Stimulated activated CD8-positive, alpha-beta memory T cell treated with anti-CD3 and anti-CD28 coated beads, Interleukin-15, amount 100 ng/mL, for 24 hours (primary cell): ENCODE data around the gene COMMD7.
A peak's percentile ranks its signal among the peaks of the same experiment; 100 is the strongest.

Experiments
- DNase-seq: peaks from one replicate; pipeline ENCODE4 v3.0.0-alpha.2; 2020; ENCODE audit warnings: low read depth

Gene COMMD7

GRCh38 chr20:32743237-32744112 lies at the start of gene COMMD7:
TSS of gene COMMD7 (minus strand) at chr20:32743467. CDS start at chr20:32743391, 76 bp downstream.
- DNase-seq: no peak

- DNase-seq: no peak
These were observed 49.6 kb upstream of the COMMD7 start for GRCh38 chr20:32792731-32793458.

- no peak for DNase-seq
These were observed 49.0 kb upstream of the COMMD7 start for GRCh38 chr20:32792316-32792715.

- no peak for DNase-seq
These were observed 47.4 kb upstream of the COMMD7 start for GRCh38 chr20:32790751-32791057.

- DNase-seq: peak; percentile 35
These were observed 46.9 kb upstream of the COMMD7 start for GRCh38 chr20:32789896-32790750.

- no peak for DNase-seq
These were observed 43.9 kb upstream of the COMMD7 start for GRCh38 chr20:32787168-32787567.

GRCh38 chr20:32786059-32786760 lies 42.9 kb upstream of the COMMD7 start:
- no peak for DNase-seq

GRCh38 chr20:32784369-32785080 lies 41.3 kb upstream of the COMMD7 start:
- no peak for DNase-seq

- no peak for DNase-seq
These were observed 37.7 kb upstream of the COMMD7 start for GRCh38 chr20:32780749-32781655.

GRCh38 chr20:32780278-32780677 lies 37.0 kb upstream of the COMMD7 start:
- DNase-seq: no peak

GRCh38 chr20:32779500-32780211 lies 36.4 kb upstream of the COMMD7 start:
- DNase-seq: no peak

- no peak for DNase-seq
These were observed 34.1 kb upstream of the COMMD7 start for GRCh38 chr20:32777177-32777956.

GRCh38 chr20:32775336-32775991 lies 32.2 kb upstream of the COMMD7 start:
- no peak for DNase-seq

- no peak for DNase-seq
These were observed 30.6 kb upstream of the COMMD7 start for GRCh38 chr20:32773855-32774254.

- no peak for DNase-seq
These were observed 30.0 kb upstream of the COMMD7 start for GRCh38 chr20:32773223-32773622.

- DNase-seq: no peak
These were observed 28.8 kb upstream of the COMMD7 start for GRCh38 chr20:32772046-32772445.

- DNase-seq: no peak
These were observed 24.3 kb upstream of the COMMD7 start for GRCh38 chr20:32767418-32768198.
